ENCODE results near the gene ZNF530.

Gene ZNF530

GRCh38 chr19:57570707-57571106 lies 29.0 kb upstream of the ZNF530 start:
- Histone ChIP-seq H3K9me3 (ENCODE audit: control insufficient read depth, insufficient read depth, low read length) (peaks cover 80% of the 10 kb centered on the region), H3K4me2 (ENCODE audit: low read length) (no peak overlapping the region), H3K36me3 (ENCODE audit: control insufficient read depth, low read length) (peaks cover 16% of the 10 kb centered on the region), H3K9me2 (replicated peaks; ENCODE audit: control insufficient read depth, low read length) (no peaks in the 10 kb centered on the region), H3K4me3 (ENCODE audit: low read length) (no peak overlapping the region), H3K27ac (ENCODE audit: low read depth, low read length) (no peak overlapping the region), H3K27me3 (ENCODE audit: control insufficient read depth, low read length) (no peaks in the 10 kb centered on the region), H3F3A (ENCODE audit: control insufficient read depth, insufficient read depth) (no peaks in the 10 kb centered on the region), H3K4me1 (ENCODE audit: control insufficient read depth, low read length) (no peaks in the 10 kb centered on the region), H3K79me2 (ENCODE audit: control insufficient read depth, low read length) (no peaks in the 10 kb centered on the region), H4K20me1 (ENCODE audit: control insufficient read depth, insufficient read depth, low read depth, low read length) (no peaks in the 10 kb centered on the region)
- TF ChIP-seq EZH2phosphoT487 (IDR thresholded peaks at IDR 0.05; ENCODE audit: borderline replicate concordance, low read length) (no peak), CTCF (IDR thresholded peaks at IDR 0.05; ENCODE audit: low read depth, low read length, poor library complexity, severe bottlenecking) (no peak)

DNA sequence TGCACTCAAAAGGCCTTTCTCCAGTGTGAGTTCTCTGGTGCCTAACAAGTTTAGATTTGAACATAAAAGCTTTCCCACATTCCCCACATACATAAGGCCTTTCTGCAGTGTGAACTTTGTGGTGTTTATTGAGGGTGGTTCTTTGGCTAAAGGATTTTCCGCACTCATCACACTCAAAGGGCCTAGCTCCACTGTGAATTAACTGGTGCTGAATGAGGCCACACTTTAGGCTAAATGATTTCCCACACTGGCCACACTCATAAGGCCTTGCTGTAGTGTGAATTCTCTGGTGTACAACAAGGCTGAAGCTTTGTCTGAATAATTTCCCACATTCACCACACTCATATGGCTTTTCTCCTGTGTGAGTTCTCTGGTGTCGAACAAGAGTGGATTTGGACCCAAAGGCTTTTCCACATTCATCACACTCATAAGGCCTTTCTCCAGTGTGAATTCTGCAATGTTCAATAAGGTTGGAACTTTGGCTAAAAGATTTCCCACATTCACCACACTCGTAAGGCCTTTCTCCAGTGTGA lies 27.2 kb upstream of the ZNF530 start:
- peaks cover 73% of the 10 kb centered on the region for H3K9me3 ChIP-seq (ENCODE audit: control insufficient read depth, insufficient read depth, low read length)
- H4K20me1 ChIP-seq (ENCODE audit: control insufficient read depth, insufficient read depth, low read depth, low read length) = no peaks in the 10 kb centered on the region
- no peak overlapping the region for H3K4me3 ChIP-seq (ENCODE audit: low read length)
- no peaks in the 10 kb centered on the region for H3K27me3 ChIP-seq (ENCODE audit: control insufficient read depth, low read length)
- no peak overlapping the region for H3K27ac ChIP-seq (ENCODE audit: low read depth, low read length)
- no peak for TF ChIP-seq EZH2phosphoT487 (IDR thresholded peaks at IDR 0.05; ENCODE audit: borderline replicate concordance, low read length)
- TF ChIP-seq CTCF (IDR thresholded peaks at IDR 0.05; ENCODE audit: low read depth, low read length, poor library complexity, severe bottlenecking) = no peak
- no peaks in the 10 kb centered on the region for H3K9me2 ChIP-seq (replicated peaks; ENCODE audit: control insufficient read depth, low read length)
- H3K4me1 ChIP-seq (ENCODE audit: control insufficient read depth, low read length) = no peaks in the 10 kb centered on the region
- H3K36me3 ChIP-seq (ENCODE audit: control insufficient read depth, low read length) = peaks cover 16% of the 10 kb centered on the region
- H3K4me2 ChIP-seq (ENCODE audit: low read length) = no peak overlapping the region
- no peaks in the 10 kb centered on the region for H3K79me2 ChIP-seq (ENCODE audit: control insufficient read depth, low read length)
- no peaks in the 10 kb centered on the region for H3F3A ChIP-seq (ENCODE audit: control insufficient read depth, insufficient read depth)

GRCh38 chr19:57576661-57577060 lies 23.0 kb upstream of the ZNF530 start:
- Histone ChIP-seq H3K4me1 (ENCODE audit: control insufficient read depth, low read length) (peaks cover 15% of the 10 kb centered on the region), H3K9me3 (ENCODE audit: control insufficient read depth, insufficient read depth, low read length) (peaks cover 74% of the 10 kb centered on the region), H3K4me2 (ENCODE audit: low read length) (no peak overlapping the region), H3K9me2 (replicated peaks; ENCODE audit: control insufficient read depth, low read length) (no peaks in the 10 kb centered on the region), H3K27ac (ENCODE audit: low read depth, low read length) (no peak overlapping the region), H4K20me1 (ENCODE audit: control insufficient read depth, insufficient read depth, low read depth, low read length) (no peaks in the 10 kb centered on the region), H3F3A (ENCODE audit: control insufficient read depth, insufficient read depth) (no peaks in the 10 kb centered on the region), H3K36me3 (ENCODE audit: control insufficient read depth, low read length) (peaks cover 16% of the 10 kb centered on the region), H3K79me2 (ENCODE audit: control insufficient read depth, low read length) (no peaks in the 10 kb centered on the region), H3K4me3 (ENCODE audit: low read length) (no peak overlapping the region), H3K27me3 (ENCODE audit: control insufficient read depth, low read length) (no peaks in the 10 kb centered on the region)
- TF ChIP-seq CTCF (IDR thresholded peaks at IDR 0.05; ENCODE audit: low read depth, low read length, poor library complexity, severe bottlenecking) (no peak), EZH2phosphoT487 (IDR thresholded peaks at IDR 0.05; ENCODE audit: borderline replicate concordance, low read length) (no peak)

Data from DOHH2 (cell line).